ENCODE data around the gene SHC1. TPM values are rescaled to one million over a fixed set of nuclear protein-coding genes. Genes with fewer than 3 reads are reported as not detected.

The SHC1 gene
- total RNA-seq, 6 experiments from 2014 or later, result 371 to 461 (median 401) TPM

DNA sequence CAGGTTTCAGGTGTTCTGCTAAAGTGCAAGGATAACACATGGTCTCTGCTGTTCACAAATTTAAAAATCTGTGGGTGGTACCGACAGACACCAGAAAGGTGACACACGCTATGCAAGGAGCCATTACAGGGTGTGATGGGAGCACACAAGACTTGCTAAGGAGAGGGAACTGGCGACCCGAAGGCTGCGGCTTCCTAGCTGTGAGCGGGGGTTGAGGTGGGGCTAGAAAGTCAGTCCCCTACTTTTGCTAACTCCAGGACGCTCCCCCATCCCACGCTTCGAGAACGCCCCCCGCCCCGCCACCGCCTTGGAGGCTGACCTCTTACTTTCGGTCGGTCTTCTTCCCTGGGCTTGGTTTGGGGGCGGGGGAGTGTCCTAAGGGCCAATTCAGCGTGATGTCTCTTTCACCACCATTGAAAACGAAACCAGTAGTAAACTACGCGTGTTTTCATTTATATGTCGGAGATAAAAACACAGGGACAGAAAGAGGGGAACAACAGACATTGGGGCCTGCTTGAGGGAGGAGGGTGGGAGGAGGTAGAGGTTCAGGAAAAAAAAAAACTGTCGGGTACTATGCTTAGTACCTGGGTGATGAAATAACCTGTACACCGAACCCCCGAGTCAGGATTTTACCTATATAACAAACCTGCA is 5.0 kb upstream of the SHC1 start:
- Mint-ChIP-seq H3K36me3 (ENCODE audit: low read depth) (peaks cover 20% of the 10 kb centered on the region), H3K27ac (no peak overlapping the region), H3K9me3 (no peaks in the 10 kb centered on the region), H3K4me3 (no peak overlapping the region), H3K27me3 (ENCODE audit: insufficient read depth) (peaks cover 2% of the 10 kb centered on the region; the same call in 1 of the 2 replicates), H3K4me1 (ENCODE audit: low read depth) (peaks cover 6% of the 10 kb centered on the region)
- TF ChIP-seq, protein P1, sequence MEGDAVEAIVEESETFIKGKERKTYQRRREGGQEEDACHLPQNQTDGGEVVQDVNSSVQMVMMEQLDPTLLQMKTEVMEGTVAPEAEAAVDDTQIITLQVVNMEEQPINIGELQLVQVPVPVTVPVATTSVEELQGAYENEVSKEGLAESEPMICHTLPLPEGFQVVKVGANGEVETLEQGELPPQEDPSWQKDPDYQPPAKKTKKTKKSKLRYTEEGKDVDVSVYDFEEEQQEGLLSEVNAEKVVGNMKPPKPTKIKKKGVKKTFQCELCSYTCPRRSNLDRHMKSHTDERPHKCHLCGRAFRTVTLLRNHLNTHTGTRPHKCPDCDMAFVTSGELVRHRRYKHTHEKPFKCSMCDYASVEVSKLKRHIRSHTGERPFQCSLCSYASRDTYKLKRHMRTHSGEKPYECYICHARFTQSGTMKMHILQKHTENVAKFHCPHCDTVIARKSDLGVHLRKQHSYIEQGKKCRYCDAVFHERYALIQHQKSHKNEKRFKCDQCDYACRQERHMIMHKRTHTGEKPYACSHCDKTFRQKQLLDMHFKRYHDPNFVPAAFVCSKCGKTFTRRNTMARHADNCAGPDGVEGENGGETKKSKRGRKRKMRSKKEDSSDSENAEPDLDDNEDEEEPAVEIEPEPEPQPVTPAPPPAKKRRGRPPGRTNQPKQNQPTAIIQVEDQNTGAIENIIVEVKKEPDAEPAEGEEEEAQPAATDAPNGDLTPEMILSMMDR (IDR thresholded peaks at IDR 0.05), result no peak
- peak; percentile 47 for DNase-seq

GRCh38 chr1:154974808-154975408 is 4.4 kb upstream of the SHC1 start:
- Mint-ChIP-seq H3K27me3 (ENCODE audit: insufficient read depth) (peaks cover 2% of the 10 kb centered on the region; the same call in 1 of the 2 replicates), H3K36me3 (ENCODE audit: low read depth) (peaks cover 20% of the 10 kb centered on the region), H3K4me3 (no peak overlapping the region), H3K27ac (no peak overlapping the region), H3K4me1 (ENCODE audit: low read depth) (peaks cover 6% of the 10 kb centered on the region), H3K9me3 (no peaks in the 10 kb centered on the region)
- TF ChIP-seq, protein P1 (IDR thresholded peaks at IDR 0.05), result no peak
- DNase-seq, result peak; percentile 89

GRCh38 chr1:154974102-154974807 is 3.7 kb upstream of the SHC1 start, which contains the start of gene CKS1B:
CKS1B (plus strand) TSS chr1:154974681; CDS start chr1:154974746, 65 bp downstream.
- no peak within 1 kb of the TSS for H3K4me3 Mint-ChIP-seq
- no peak within 1 kb of the TSS for H3K27ac Mint-ChIP-seq
- peaks cover 21% of the 10 kb centered on the region for H3K36me3 Mint-ChIP-seq (ENCODE audit: low read depth)
- TF ChIP-seq, protein P1 (IDR thresholded peaks at IDR 0.05), result no peak
- H3K27me3 Mint-ChIP-seq (ENCODE audit: insufficient read depth), result peaks cover 2% of the 10 kb centered on the region; the same call in 1 of the 2 replicates
- peaks cover 6% of the 10 kb centered on the region for H3K4me1 Mint-ChIP-seq (ENCODE audit: low read depth)
- peak; percentile 100 for DNase-seq
- no peaks in the 10 kb centered on the region for H3K9me3 Mint-ChIP-seq

DNA sequence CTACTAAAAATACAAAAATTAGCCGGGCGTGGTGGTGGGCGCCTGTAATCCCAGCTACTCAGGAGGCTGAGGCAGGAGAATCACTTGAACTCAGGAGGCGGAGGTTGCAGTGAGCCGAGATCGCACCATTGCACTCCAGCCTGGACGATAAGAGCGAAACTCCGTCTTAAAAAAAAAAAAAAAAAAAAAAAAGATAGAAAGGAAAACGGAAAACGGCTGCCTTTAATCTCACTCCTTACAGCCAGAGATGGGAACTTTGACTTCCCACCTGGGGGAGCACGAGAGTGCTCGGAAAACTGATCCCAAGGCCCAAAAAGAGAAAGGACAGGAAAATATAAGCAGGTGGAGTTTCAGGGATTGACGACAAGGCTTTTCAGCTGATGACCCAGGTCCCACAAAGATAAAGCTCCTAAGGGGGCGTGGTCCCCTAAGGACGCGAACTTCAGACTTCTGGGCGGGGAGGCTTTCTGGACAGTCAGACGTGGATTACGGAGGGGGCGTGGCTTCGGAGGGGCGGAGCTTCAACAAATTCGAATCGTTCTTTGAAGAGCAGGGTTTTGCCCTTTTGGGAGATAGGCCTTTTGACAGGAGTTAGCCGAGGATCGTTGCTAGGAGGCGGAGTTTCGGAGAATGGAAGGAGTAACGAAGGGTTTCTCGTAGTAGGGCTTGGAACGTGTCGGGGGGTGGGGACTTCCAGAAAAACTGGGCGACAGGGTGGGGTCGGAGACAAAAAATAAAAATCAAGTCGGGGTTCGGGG is 3.0 kb upstream of the SHC1 start:
- TF ChIP-seq, protein P1 (IDR thresholded peaks at IDR 0.05), result peak; percentile 36
- peak; percentile 97 for DNase-seq
- peaks cover 7% of the 10 kb centered on the region for H3K27me3 Mint-ChIP-seq (ENCODE audit: insufficient read depth)
- H3K27ac Mint-ChIP-seq, result no peak overlapping the region
- no peaks in the 10 kb centered on the region for H3K9me3 Mint-ChIP-seq
- H3K4me3 Mint-ChIP-seq, result no peak overlapping the region
- H3K4me1 Mint-ChIP-seq (ENCODE audit: low read depth), result peaks cover 13% of the 10 kb centered on the region
- peaks cover 25% of the 10 kb centered on the region for H3K36me3 Mint-ChIP-seq (ENCODE audit: low read depth)

All from HFFc6 (cell line).